T-cell (primary cell): ENCODE results near the gene ARID5B. TPM values are rescaled to one million over a fixed set of nuclear protein-coding genes. Genes with fewer than 3 reads are reported as not detected.

ENCODE experiments used
- ATAC-seq, 4 experiments: fragments of 200-7000 bp in 3 of 4; fragments of 150-1000 bp in 1 of 4; cut with Tn5 transposase; replicated peaks in 1 of 4; 1 replicate in 3 of 4; 2 replicates in 1 of 4; pipeline ENCODE4 v1.10.0; 2021; ENCODE audit warnings: moderate library complexity in 3 of 4, mild to moderate bottlenecking in 2 of 4, moderate number of reproducible peaks in 1 of 4
- CTCF ChIA-PET, 2 donors: fragments of 300-600 bp; sonication (Branson Sonifier 250); formaldehyde crosslinking; loops; one replicate each; lab custom pipeline; 2022; ENCODE audit warnings: antibody characterized with exemption in 2 of 2; lab: Charles Lee
- POLR2A ChIA-PET, 2 donors: fragments of 300-600 bp; sonication (Branson Sonifier 250); formaldehyde crosslinking; loops; one replicate each; lab custom pipeline; 2022; ENCODE audit warnings: antibody characterized with exemption in 2 of 2; lab: Charles Lee
- DNase-seq, 35 experiments: peaks; one replicate each; pipeline versions ENCODE4 v3.0.0 to v3.0.0-alpha.2; 2013 to 2023
- H3K27ac ChIP-seq: one replicate; pipeline ENCODE4 v1.5.1; 2013; ENCODE audit warnings: low read length
- H3K27me3 ChIP-seq, 2 experiments: replicated peaks in 1 of 2; 1 replicate in 1 of 2; 2 replicates in 1 of 2; pipeline versions ENCODE4 v1.6.1 to v1.7.0; 2013; ENCODE audit warnings: low read length in 1 of 2, mixed read lengths in 1 of 2; ENCODE audit not compliant: control insufficient read depth in 2 of 2, insufficient read depth in 2 of 2; ENCODE audit errors: extremely low read depth in 1 of 2
- H3K36me3 ChIP-seq, 2 donors: 1 replicate in 1 of 2; 2 replicates in 1 of 2; pipeline versions ENCODE4 v1.6.1 to v1.7.0; 2013; ENCODE audit warnings: low read length in 1 of 2; ENCODE audit not compliant: control insufficient read depth in 2 of 2, insufficient read depth in 1 of 2; ENCODE audit errors: extremely low read depth in 1 of 2
- H3K4me1 ChIP-seq, 2 experiments: 1 replicate in 1 of 2; 2 replicates in 1 of 2; pipeline versions ENCODE4 v1.6.1 to v1.7.0; 2013; ENCODE audit warnings: low read length in 2 of 2, mixed read lengths in 1 of 2; ENCODE audit not compliant: insufficient read depth in 2 of 2, control insufficient read depth in 1 of 2; ENCODE audit errors: extremely low read depth in 1 of 2
- H3K4me3 ChIP-seq, 2 donors: 1 replicate in 1 of 2; 2 replicates in 1 of 2; pipeline versions ENCODE4 v1.5.1 to v1.7.0; 2013; ENCODE audit warnings: mild to moderate bottlenecking in 2 of 2, low read length in 1 of 2, moderate library complexity in 1 of 2; ENCODE audit not compliant: control insufficient read depth in 1 of 2; ENCODE audit errors: extremely low read depth in 1 of 2
- H3K9me3 ChIP-seq: 2 replicates; pipeline ENCODE4 v1.7.0; 2013
- H3K27ac Mint-ChIP-seq, 2 donors: one replicate each; pipeline ENCODE4 v1.8.0; 2020 to 2021; ENCODE audit warnings: mild to moderate bottlenecking in 2 of 2, mixed read lengths in 2 of 2
- H3K27me3 Mint-ChIP-seq, 2 donors: one replicate each; pipeline ENCODE4 v1.8.0; 2021 to 2022; ENCODE audit warnings: mixed read lengths in 2 of 2
- H3K36me3 Mint-ChIP-seq: one replicate; pipeline ENCODE4 v1.8.0; 2021; ENCODE audit warnings: mixed read lengths
- H3K4me1 Mint-ChIP-seq, 3 donors: one replicate each; pipeline ENCODE4 v1.8.0; 2020 to 2022; ENCODE audit warnings: mixed read lengths in 3 of 3, mild to moderate bottlenecking in 1 of 3
- H3K4me3 Mint-ChIP-seq, 3 donors: one replicate each; pipeline ENCODE4 v1.8.0; 2020 to 2022; ENCODE audit warnings: mild to moderate bottlenecking in 3 of 3, mixed read lengths in 3 of 3, moderate library complexity in 3 of 3
- H3K9me3 Mint-ChIP-seq, 3 donors: one replicate each; pipeline ENCODE4 v1.8.0; 2020 to 2022; ENCODE audit warnings: mixed read lengths in 3 of 3
- WGBS: methylation state at CpG from one replicate; pipeline ENCODE4 v1.1.5; 2013; ENCODE audit warnings: missing lambda C conversion rate; ENCODE audit not compliant: insufficient coverage; 5-methylcytosine and 5-hydroxymethylcytosine counted together
- total RNA-seq, 35 experiments: library from RNA in 6 of 35; stranded (reverse) in 6 of 35; fragments of 120-200 nt in 1 of 35; gene quantifications; one replicate each; pipeline versions ENCODE4 v1.2.1 to v1.2.4 and lab custom pipeline; 2013 to 2026

ARID5B gene
- total RNA-seq, 5 donors from 2014 or later (not counting 1 experiment from before 2014, with no cell fraction given), result 34.0 to 75.5 (median 42.5) TPM

DNA sequence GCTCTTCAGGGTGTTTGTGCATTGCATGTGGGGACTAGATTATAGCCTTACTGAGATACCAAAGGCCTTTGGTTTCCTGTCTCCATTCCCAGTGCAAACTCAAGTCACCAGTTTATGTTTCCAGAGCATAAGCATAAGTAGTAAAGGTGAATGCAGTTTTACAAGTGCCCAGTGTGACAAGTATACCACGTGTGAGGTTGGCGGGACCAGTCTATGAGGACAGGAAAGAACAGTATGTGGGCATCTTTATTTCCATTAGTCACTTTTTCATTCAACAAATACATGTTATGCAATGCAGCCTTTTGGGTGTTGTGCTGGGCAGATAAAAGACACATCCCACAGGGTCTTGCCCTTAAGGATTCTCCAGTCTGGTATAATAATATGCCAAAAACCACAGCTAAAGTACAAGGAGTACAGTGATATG, 146.5 kb downstream of the ARID5B start:
- Mint-ChIP-seq H3K36me3 (peaks cover 31% of the 10 kb centered on the region), H3K4me3 (peak overlapping the region; percentile 90 to 93 (median 91)), H3K4me1 (peaks cover 97 to 99% (median 98%) of the 10 kb centered on the region in 3 donors), H3K27me3 (no peaks in the 10 kb centered on the region), H3K27ac (peak overlapping the region; percentile 99 to 100), H3K9me3 (no peaks in the 10 kb centered on the region)
- Histone ChIP-seq H3K4me1 (peaks cover 55 to 66% of the 10 kb centered on the region in 2 experiments), H3K4me3 (peak overlapping the region in 1 of 2 donors; percentile 50), H3K27ac (peak overlapping the region; percentile 90), H3K9me3 (no peaks in the 10 kb centered on the region), H3K27me3 (no peaks in the 10 kb centered on the region), H3K36me3 (peaks cover 4 to 11% of the 10 kb centered on the region in 2 donors)
- peak in 3 of 35 experiments; percentile 11 to 43 (median 17) for DNase-seq
- POLR2A ChIA-PET, result interaction anchor here (0.6 to 3.0 kb wide), 5 partner anchors 9 to 192 kb away, joined by 3 to 25 read pairs (median 6); no protein-coding TSS in a partner anchor
- no CpG with 5 or more reads among the region's 2 CpGs for WGBS
- CTCF ChIA-PET, result interaction anchor here (0.6 to 3.7 kb wide), 4 partner anchors 9 to 197 kb away, joined by 3 to 50 read pairs (median 6); no protein-coding TSS in a partner anchor
- ATAC-seq, result peak in 3 of 4 experiments; percentile 10 to 16 (median 11)

DNA sequence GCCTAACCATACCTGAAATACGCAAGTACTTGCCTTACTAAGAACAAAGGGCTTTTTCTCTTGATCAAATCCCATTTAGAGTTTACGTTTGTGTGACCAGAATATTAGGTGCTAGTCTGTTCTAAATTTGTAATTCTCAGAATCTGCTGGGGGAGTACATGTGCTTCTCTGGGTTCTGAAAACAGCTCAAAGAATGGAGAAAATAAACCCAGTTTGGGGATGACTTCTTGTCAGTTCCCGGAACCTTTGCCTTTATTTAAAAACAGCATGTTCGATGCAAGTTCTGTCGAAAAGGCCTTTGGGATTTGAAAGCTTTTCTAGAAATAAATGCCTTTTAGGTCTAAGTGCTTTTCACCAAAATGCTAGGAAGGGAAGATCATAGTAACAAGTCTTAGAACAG, 147.0 kb downstream of the ARID5B start:
- Histone ChIP-seq H3K4me3 (peak overlapping the region in 1 of 2 donors; percentile 50), H3K9me3 (no peaks in the 10 kb centered on the region), H3K27me3 (no peaks in the 10 kb centered on the region), H3K4me1 (peaks cover 53 to 67% of the 10 kb centered on the region in 2 experiments), H3K36me3 (peaks cover 4 to 14% of the 10 kb centered on the region in 2 donors), H3K27ac (peak overlapping the region; percentile 90)
- ATAC-seq, result peak in 3 of 4 experiments; percentile 5 to 10 (median 8)
- Mint-ChIP-seq H3K27ac (peak overlapping the region; percentile 99 to 100), H3K9me3 (no peaks in the 10 kb centered on the region), H3K4me3 (peak overlapping the region; percentile 90 to 93 (median 91)), H3K27me3 (no peaks in the 10 kb centered on the region), H3K36me3 (peaks cover 31% of the 10 kb centered on the region), H3K4me1 (peaks cover 97 to 99% (median 98%) of the 10 kb centered on the region in 3 donors)
- 0% methylated on average over 2 of the region's 5 CpGs for WGBS
- POLR2A ChIA-PET, result interaction anchor here (0.6 to 3.1 kb wide), 7 partner anchors 9 to 146 kb away, joined by 3 to 25 read pairs (median 14); partner anchors contain the start of gene ARID5B (in 1 of the 2)
- CTCF ChIA-PET, result interaction anchor here (0.6 to 3.7 kb wide), 4 partner anchors 9 to 197 kb away, joined by 3 to 50 read pairs (median 10); no protein-coding TSS in a partner anchor
- DNase-seq, result peak in 1 of 35 experiments; percentile 27

DNA sequence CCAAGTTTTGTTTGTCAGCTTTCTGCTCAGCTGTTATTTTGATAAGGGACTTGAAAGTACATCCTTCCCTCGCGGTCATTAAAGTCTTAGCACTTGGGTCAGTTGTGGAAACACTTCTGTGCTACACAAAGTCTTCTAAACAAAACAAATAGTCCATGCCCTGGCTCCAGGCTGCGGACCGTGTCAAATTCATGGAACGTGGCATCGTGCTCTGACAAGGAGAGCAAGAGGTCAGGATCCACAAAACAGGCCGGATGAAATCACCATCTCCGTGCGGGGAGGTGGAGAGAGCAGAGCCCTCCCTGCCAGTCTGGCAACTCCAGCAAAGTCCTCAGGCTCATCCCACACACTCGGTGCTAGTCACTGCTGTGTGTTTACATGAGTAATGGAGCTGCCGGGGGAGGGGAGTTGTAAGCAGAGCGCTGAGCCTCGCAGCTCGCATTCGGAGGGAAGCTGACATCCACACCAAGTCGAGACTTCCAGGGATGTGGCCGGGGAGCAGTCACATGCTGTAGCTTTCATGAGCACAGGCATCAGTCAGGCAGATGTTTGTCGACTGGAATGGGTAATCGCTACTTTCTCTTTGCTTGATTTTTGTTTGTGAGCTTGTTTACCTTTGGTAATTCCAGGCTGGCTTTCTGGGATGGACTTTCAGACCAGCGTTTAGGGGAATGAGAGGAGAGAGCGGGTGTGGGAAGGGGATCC, 147.6 kb downstream of the ARID5B start:
- DNase-seq, result peak; percentile 14 to 61 (median 46)
- POLR2A ChIA-PET, result interaction anchor here (0.6 to 3.1 kb wide), 12 partner anchors 10 to 191 kb away, joined by 3 to 25 read pairs (median 4); partner anchors contain the start of gene ARID5B (in 1 of the 2)
- Mint-ChIP-seq H3K4me1 (peaks cover 97 to 99% (median 98%) of the 10 kb centered on the region in 3 donors), H3K9me3 (no peaks in the 10 kb centered on the region), H3K27me3 (no peaks in the 10 kb centered on the region), H3K27ac (peak overlapping the region; percentile 99 to 100), H3K4me3 (peak overlapping the region; percentile 90 to 93 (median 91)), H3K36me3 (peaks cover 33% of the 10 kb centered on the region)
- ATAC-seq, result peak; percentile 17 to 52 (median 36)
- WGBS, result 15% methylated on average over 17 of the region's 21 CpGs
- H3K4me3 ChIP-seq, result peak overlapping the region; percentile 50 to 61
- H3K4me1 ChIP-seq, result peaks cover 53 to 65% of the 10 kb centered on the region in 2 experiments
- peaks cover 4 to 14% of the 10 kb centered on the region in 2 donors for H3K36me3 ChIP-seq
- H3K9me3 ChIP-seq, result no peaks in the 10 kb centered on the region
- peak overlapping the region; percentile 90 for H3K27ac ChIP-seq
- no peaks in the 10 kb centered on the region for H3K27me3 ChIP-seq
- CTCF ChIA-PET, result interaction anchor here (0.8 to 3.7 kb wide), 10 partner anchors 10 to 216 kb away, joined by 3 to 50 read pairs (median 8); no protein-coding TSS in a partner anchor

DNA sequence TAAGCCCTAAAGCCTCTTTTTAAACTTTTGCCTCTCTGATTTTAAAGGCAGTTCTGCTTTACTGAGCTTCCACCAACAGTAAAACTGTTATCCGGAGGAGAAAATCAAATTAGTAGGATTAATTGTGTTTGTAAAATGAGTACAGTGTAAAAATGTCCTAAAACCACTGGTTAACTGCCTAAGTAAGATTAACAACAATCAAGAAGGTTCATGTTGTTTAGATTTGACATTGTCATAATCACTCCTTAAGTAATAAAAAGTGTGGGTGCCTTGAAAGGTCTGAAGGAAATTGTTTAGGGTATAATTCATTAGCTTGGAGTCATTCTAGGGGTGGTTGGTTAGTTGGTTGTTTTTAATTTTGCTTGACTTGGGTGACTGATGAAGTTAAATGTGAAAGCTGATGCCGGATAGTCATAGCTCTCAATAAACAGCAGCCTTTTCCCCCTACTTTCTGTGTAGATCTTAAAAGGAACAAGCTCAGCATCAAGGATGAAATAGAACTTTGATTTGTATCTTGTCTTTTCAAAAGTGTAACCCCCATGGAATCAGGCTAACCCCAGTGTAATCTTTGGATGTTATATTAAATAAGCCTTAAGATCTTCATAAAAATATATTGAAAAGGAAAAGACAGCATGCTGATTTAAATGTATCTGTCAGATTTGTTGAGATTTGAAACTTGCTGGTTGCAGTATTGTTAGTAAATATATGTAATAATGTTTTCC, 148.3 kb downstream of the ARID5B start:
- peaks cover 40% of the 10 kb centered on the region for H3K36me3 Mint-ChIP-seq
- Histone ChIP-seq H3K27ac (peak overlapping the region; percentile 90), H3K4me3 (peak overlapping the region; percentile 50 to 61), H3K27me3 (no peaks in the 10 kb centered on the region), H3K9me3 (no peaks in the 10 kb centered on the region), H3K36me3 (peaks cover 4 to 15% of the 10 kb centered on the region in 2 donors), H3K4me1 (peaks cover 51 to 66% of the 10 kb centered on the region in 2 experiments)
- ChIA-PET POLR2A (interaction anchor here (0.5 to 3.1 kb wide), 16 partner anchors 9 to 196 kb away, joined by 3 to 25 read pairs (median 4); partner anchors contain the start of gene ARID5B (in 1 of the 2)), CTCF (interaction anchor here (0.6 to 3.7 kb wide), 18 partner anchors 8 to 1164 kb away, joined by 3 to 50 read pairs (median 4); no protein-coding TSS in a partner anchor)
- WGBS, result no CpG with 5 or more reads among the region's 2 CpGs
- no peaks in the 10 kb centered on the region for H3K9me3 Mint-ChIP-seq
- ATAC-seq (no peak), DNase-seq (peak in 1 of 35 experiments; percentile 34)
- H3K27ac Mint-ChIP-seq, result peak overlapping the region; percentile 99 to 100
- H3K27me3 Mint-ChIP-seq, result no peaks in the 10 kb centered on the region
- peak overlapping the region; percentile 90 to 93 (median 91) for H3K4me3 Mint-ChIP-seq
- H3K4me1 Mint-ChIP-seq, result peaks cover 97 to 99% (median 98%) of the 10 kb centered on the region in 3 donors

DNA sequence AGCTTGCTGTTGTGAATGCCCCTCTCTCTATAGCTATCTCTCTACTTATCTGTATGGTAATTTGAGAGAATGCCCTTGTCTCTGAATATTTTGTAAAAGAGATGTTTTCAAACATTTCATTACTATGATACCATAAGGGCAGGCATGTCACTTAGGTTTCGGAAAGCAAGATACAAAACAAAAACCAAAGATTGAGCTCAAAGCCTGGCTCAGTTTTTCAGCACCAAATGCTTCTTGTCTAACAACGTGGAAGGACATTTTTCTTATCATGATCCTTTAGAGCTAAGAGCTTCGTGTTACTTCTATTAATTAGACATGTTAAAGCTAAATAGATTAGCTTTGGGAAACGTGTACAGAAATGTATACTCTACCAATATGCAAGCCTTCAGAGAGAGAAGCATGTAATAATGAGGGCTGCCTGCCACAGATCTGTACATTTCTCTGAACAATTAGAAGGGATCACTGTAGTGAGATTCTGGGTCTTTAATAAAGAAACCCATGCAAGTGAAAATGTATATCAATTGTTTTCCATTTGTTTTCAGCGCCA, 148.9 kb downstream of the ARID5B start:
- Mint-ChIP-seq H3K27me3 (no peaks in the 10 kb centered on the region), H3K9me3 (no peaks in the 10 kb centered on the region), H3K4me3 (peak overlapping the region; percentile 90 to 93 (median 91)), H3K36me3 (peaks cover 46% of the 10 kb centered on the region), H3K4me1 (peaks cover 97 to 99% (median 98%) of the 10 kb centered on the region in 3 donors), H3K27ac (peak overlapping the region; percentile 99 to 100)
- peak overlapping the region; percentile 50 to 61 for H3K4me3 ChIP-seq
- DNase-seq (peak in 1 of 35 experiments; percentile 36), ATAC-seq (no peak)
- CTCF ChIA-PET, result interaction anchor here (0.6 to 3.7 kb wide), 18 partner anchors 9 to 1163 kb away, joined by 3 to 50 read pairs (median 4); no protein-coding TSS in a partner anchor
- peak overlapping the region; percentile 90 for H3K27ac ChIP-seq
- no peaks in the 10 kb centered on the region for H3K27me3 ChIP-seq
- H3K9me3 ChIP-seq, result no peaks in the 10 kb centered on the region
- WGBS, result 33% methylated on average over 1 of the region's 5 CpGs
- H3K4me1 ChIP-seq, result peaks cover 51 to 63% of the 10 kb centered on the region in 2 experiments
- POLR2A ChIA-PET, result interaction anchor here (0.5 to 3.1 kb wide), 22 partner anchors 8 to 1248 kb away, joined by 3 to 25 read pairs (median 4); partner anchors contain the start of gene ARID5B (in 1 of the 2)
- H3K36me3 ChIP-seq, result peaks cover 4 to 21% of the 10 kb centered on the region in 2 donors
